HG03139 (cell line): ENCODE data around the gene TMEM248.
A peak's percentile ranks its signal among the peaks of the same experiment; 100 is the strongest.
"Not testable (repeated sequence)": the region's sequence is repeated elsewhere in the genome, so short reads cannot be mapped to it uniquely, and the experiment has no call there.

Experiments used
- ATAC-seq: cut with Tn5 transposase; IDR thresholded peaks from one replicate; pipeline ENCODE4 v1.9.1; 2021; ENCODE audit not compliant: unreplicated experiment

The TMEM248 gene

DNA sequence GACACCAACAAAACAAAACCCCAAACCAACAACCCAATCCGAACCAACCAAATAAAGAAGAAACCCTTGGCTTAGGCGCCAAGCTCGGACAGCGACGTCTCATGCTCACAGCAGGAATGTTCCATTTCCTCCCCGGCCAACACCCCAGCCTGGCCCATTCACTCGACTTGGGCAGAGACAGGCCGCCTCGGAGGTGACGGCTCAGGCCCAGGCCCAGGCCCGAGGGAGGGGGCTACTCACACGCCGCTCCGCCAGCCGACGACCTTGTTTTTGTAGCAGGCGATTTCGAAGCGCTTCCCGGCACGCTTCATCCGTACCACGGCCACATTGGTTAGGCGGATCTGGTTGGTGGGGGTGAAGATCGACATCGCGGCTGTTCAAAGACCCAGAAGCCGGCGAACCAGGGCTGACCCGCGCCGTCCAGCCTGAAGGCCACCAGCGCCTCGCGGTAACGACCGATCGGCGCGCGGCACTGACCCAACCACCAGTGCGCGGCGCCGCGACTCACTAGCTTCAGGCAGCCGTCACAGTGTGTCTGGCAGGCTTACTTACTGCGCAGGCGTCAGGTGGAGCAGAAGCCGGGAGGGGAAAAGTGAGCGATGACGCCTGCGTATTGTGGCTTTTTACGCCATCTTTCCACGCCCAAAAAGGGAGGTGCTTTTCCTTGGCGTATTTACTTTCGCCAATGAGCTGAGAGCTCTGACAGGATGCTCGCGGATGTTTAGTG is 74.2 kb downstream of the TMEM248 start, which contains the start of gene SBDS:
SBDS (minus strand) TSS at position 537 of the 727 bp plus-strand sequence; CDS start at position 368, 169 bp downstream.
- peak; percentile 52 for ATAC-seq

- peak; percentile 87 for ATAC-seq
Observed at GRCh38 chr7:66996444-66997191, 75.6 kb downstream of the TMEM248 start, which contains the start of gene TYW1. TYW1 (plus strand) TSS chr7:66996833; CDS start chr7:66996979, 146 bp downstream.

DNA sequence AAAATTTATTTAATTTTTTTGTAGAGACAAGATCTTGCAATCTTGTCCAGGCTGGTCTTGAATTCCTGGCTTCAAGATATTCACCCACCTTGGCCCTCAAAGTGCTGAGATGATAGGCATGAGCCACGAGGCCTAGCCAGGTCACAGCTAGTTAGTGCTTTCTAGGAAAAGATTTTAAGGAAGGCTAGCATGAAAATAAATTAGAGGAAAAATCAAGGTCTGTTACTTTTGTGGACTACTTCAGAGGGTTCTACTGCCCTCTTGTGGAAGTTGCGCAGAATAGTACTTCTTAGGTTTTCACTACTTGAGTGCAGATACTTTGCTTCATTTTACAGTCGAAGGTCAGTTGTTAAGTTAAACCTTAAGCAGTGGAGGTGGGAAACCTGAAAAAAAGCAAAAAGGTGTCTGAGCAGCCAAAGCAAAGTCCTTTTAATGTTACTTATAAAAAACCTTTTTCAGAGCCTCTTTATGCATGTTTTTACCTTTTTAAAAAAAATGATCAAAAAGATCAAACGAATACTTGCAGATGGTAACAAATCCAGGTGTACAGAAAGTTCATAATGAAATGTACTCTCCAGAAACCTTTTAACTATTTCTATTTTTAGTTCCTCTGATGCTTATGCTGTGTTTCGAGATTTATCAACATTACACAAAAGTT is 79.7 kb downstream of the TMEM248 start:
- ATAC-seq: not testable (repeated sequence)

- not testable (repeated sequence) for ATAC-seq
Observed at GRCh38 chr7:67004145-67004544, 83.1 kb downstream of the TMEM248 start.

DNA sequence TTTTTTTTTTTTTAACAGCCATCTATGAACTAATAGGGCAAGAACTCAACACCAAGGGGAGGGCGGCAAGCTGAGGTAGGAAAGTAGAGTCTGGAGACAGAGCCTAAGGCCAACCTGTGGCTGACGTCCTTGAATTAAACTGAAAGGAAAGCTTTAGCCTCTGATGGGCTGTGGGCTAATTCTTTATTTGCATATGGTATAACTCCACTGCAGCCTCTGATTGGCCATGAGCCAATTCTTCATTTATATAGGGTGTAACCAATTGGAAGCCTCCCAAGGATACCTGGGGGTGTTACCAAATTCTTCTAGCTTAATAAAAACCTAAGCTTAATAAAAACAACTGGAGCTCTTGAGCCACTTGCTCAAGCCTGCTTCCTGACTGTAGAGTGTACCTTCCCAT is 85.9 kb downstream of the TMEM248 start:
- no peak for ATAC-seq
